Spinal cord (tissue), 10 donors: ENCODE data around the gene CHN1. TPM values are rescaled to one million over a fixed set of nuclear protein-coding genes. Genes with fewer than 3 reads are reported as not detected.

Source experiments
- DNase-seq, 6 donors: peaks; one replicate each; pipeline versions ENCODE4 v3.0.0 to v3.0.0-alpha.2; 2013 to 2015; ENCODE audit warnings: low spot score in 6 of 6, low read depth in 4 of 6
- H3K27ac ChIP-seq: one replicate; pipeline ENCODE4 v1.5.1; 2013; ENCODE audit warnings: low read depth, low read length, control low read depth
- H3K27me3 ChIP-seq: one replicate; pipeline ENCODE4 v1.6.1; 2013; ENCODE audit warnings: low read length; ENCODE audit not compliant: control insufficient read depth, insufficient read depth
- H3K36me3 ChIP-seq: one replicate; pipeline ENCODE4 v1.6.1; 2013; ENCODE audit warnings: low read length; ENCODE audit not compliant: control insufficient read depth, insufficient read depth
- H3K4me1 ChIP-seq: one replicate; pipeline ENCODE4 v1.6.1; 2013; ENCODE audit warnings: low read length; ENCODE audit not compliant: control insufficient read depth, insufficient read depth
- H3K4me3 ChIP-seq: one replicate; pipeline ENCODE4 v1.5.1; 2013; ENCODE audit warnings: low read depth, low read length, control low read depth
- H3K9me3 ChIP-seq: one replicate; pipeline ENCODE4 v1.6.1; 2013; ENCODE audit warnings: low read length; ENCODE audit not compliant: control insufficient read depth, insufficient read depth
- WGBS: methylation state at CpG from one replicate; pipeline ENCODE4 v1.1.5; 2013; ENCODE audit warnings: missing lambda C conversion rate; ENCODE audit not compliant: insufficient coverage; 5-methylcytosine and 5-hydroxymethylcytosine counted together
- polyA plus RNA-seq, 2 donors: library from polyadenylated mRNA; unstranded; fragments of 120-200 nt; gene quantifications; one replicate each; pipeline ENCODE4 v1.2.1, GENCODE V29; 2013; ENCODE audit not compliant: insufficient read length in 2 of 2
- total RNA-seq, 2 donors: library from RNA; depleted of rRNA in 1 of 2; stranded (reverse); fragments of 120-200 nt in 1 of 2; fragments of >200 nt in 1 of 2; gene quantifications; one replicate each; pipeline versions ENCODE4 v1.2.3 to v1.2.4, GENCODE V29; 2013 to 2014
- donor health status: healthy.

CHN1 gene
- total and polyA plus RNA-seq, 4 donors: 56.9 to 72.4 (median 64.0) TPM

DNA sequence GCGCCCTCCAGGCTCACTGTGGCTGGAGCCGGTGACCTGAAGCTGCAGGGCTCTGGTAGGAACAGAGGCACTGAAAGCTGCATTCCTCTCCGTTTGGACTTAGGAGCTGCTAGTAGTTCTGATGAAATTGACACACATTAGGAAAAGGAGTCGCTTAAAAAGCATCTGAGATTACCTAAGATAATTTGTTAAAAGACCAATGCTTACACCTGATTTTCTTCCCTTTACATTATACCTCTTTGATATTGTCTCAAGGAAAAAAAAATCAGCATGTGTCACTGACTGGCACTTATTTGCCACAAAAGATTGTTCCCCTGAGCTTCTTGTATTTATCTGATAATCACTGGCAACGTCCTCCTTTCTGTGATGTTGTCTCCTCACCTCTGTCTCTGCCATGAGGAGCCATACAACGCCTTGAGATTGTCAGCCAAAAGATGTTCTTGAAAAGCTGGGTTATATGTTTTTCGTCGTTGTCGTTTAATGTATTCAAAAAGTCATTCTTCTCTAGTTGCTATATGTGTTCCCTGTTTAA, 618 bp upstream of the CHN1 start:
- DNase-seq: peak in 3 of 6 donors; percentile 47 to 74 (median 62)
- Histone ChIP-seq H3K4me1 (peaks cover 3% of the 10 kb centered on the region), H3K27ac (peak overlapping the region; percentile 63), H3K36me3 (no peaks in the 10 kb centered on the region), H3K9me3 (no peaks in the 10 kb centered on the region), H3K27me3 (peaks cover 8% of the 10 kb centered on the region), H3K4me3 (peak overlapping the region; percentile 45)
- WGBS: 0% methylated on average over 3 of the region's 9 CpGs

DNA sequence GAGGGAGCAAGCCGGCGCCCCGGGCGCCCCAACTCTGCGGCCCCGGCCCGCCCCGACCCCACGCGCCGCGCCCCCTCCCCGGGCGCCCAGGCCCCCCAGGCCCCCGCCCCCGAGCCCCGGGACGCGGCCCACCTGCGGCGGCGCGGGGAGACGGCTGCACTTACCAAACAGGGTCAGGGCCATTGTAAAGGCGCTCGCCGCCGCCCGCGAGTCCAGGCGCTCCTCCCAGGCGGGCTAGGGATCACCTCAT, 526 bp downstream of the CHN1 start:
- Histone ChIP-seq H3K27ac (peak overlapping the region; percentile 62), H3K27me3 (peaks cover 8% of the 10 kb centered on the region), H3K36me3 (no peaks in the 10 kb centered on the region), H3K4me3 (peak overlapping the region; percentile 45), H3K9me3 (no peaks in the 10 kb centered on the region), H3K4me1 (peaks cover 3% of the 10 kb centered on the region)
- 0% methylated on average over 25 of the region's 32 CpGs for WGBS
- no peak for DNase-seq

- DNase-seq: peak in 2 of 6 donors; percentile 65 to 66
- Histone ChIP-seq H3K27me3 (peaks cover 8% of the 10 kb centered on the region), H3K36me3 (no peaks in the 10 kb centered on the region), H3K27ac (peak overlapping the region; percentile 62), H3K9me3 (no peaks in the 10 kb centered on the region), H3K4me1 (peaks cover 3% of the 10 kb centered on the region), H3K4me3 (peak overlapping the region; percentile 45)
- WGBS: 0% methylated on average over 11 of the region's 16 CpGs
Observed at GRCh38 chr2:175003875-175004729, 1.1 kb downstream of the CHN1 start.

- H3K36me3 ChIP-seq: no peaks in the 10 kb centered on the region
- H3K27ac ChIP-seq: no peak overlapping the region
- 71% methylated on average over 1 of the region's 3 CpGs for WGBS
- no peaks in the 10 kb centered on the region for H3K9me3 ChIP-seq
- peaks cover 6% of the 10 kb centered on the region for H3K27me3 ChIP-seq
- peak overlapping the region; percentile 0 for H3K4me3 ChIP-seq
- peaks cover 6% of the 10 kb centered on the region for H3K4me1 ChIP-seq
- no peak for DNase-seq
Observed at GRCh38 chr2:175002547-175003274, 2.5 kb downstream of the CHN1 start.

DNA sequence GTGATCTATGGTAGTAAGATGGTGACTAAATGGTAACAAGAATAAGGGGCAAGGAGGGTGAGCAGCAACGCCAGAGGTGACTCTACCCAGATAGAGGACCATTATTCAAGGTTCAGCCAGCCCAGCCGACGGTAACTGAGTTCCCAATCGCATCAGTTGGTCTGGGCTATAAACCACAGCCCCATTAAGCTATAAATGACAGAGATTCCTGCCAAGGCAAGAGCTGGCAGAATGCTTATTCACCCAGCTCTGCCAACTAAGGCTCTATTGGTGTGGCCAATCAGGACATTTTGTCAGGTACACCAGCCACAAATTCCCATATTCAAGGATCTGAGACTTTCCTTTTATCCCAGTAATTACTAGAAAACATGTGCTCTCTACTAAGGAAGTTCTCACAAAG, 3.6 kb downstream of the CHN1 start:
- no peak overlapping the region for H3K4me3 ChIP-seq
- peak in 2 of 6 donors; percentile 71 to 72 for DNase-seq
- 39% methylated on average over 4 of the region's 4 CpGs for WGBS
- H3K27me3 ChIP-seq: no peaks in the 10 kb centered on the region
- no peaks in the 10 kb centered on the region for H3K36me3 ChIP-seq
- no peaks in the 10 kb centered on the region for H3K9me3 ChIP-seq
- peaks cover 6% of the 10 kb centered on the region for H3K4me1 ChIP-seq
- no peak overlapping the region for H3K27ac ChIP-seq

DNA sequence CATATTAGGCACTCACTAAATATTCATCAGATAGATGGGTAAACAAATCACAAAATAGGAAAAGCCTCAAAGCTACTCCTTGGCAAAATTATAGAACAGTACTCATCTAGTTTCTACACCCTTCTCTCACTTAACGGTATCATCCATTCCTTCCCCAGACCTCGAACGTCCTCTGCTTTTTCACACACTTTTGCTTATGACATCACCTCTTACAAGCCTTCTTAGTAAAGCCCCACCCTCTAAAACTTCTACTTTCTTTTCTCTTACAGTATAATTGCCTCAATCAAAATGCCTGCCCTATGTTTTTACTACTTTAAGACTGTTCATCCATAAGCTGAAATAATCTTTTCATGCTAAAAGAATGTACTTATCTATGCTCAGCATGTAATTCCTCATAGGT, 8.1 kb downstream of the CHN1 start:
- Histone ChIP-seq H3K27ac (no peak overlapping the region), H3K9me3 (no peaks in the 10 kb centered on the region), H3K4me3 (no peak overlapping the region), H3K36me3 (no peaks in the 10 kb centered on the region), H3K4me1 (peaks cover 3% of the 10 kb centered on the region), H3K27me3 (no peaks in the 10 kb centered on the region)
- WGBS: 58% methylated on average over 3 of the region's 3 CpGs
- no peak for DNase-seq

DNA sequence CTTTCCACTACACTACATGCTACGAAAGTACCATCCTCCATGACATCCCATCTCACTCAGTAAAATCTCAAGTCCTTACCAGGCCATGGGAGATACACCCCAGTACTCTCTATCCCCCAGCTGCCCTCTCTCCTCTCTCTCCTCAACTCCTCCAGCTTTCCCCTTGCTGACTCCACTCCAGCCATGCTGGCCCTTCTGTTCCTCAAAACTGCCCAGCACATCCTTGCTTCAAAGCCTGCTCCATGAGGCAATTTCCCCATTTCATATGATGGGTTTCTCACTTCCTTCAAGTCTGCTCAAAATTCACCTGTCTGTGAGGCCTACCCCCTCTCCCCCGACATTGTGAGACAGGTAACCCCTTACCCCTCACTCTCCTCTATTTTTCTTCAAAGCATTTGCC, 8.6 kb downstream of the CHN1 start:
- Histone ChIP-seq H3K4me1 (peaks cover 3% of the 10 kb centered on the region), H3K9me3 (no peaks in the 10 kb centered on the region), H3K36me3 (no peaks in the 10 kb centered on the region), H3K4me3 (no peak overlapping the region), H3K27me3 (no peaks in the 10 kb centered on the region), H3K27ac (no peak overlapping the region)
- DNase-seq: no peak
- WGBS: 97% methylated on average over 2 of the region's 2 CpGs

DNA sequence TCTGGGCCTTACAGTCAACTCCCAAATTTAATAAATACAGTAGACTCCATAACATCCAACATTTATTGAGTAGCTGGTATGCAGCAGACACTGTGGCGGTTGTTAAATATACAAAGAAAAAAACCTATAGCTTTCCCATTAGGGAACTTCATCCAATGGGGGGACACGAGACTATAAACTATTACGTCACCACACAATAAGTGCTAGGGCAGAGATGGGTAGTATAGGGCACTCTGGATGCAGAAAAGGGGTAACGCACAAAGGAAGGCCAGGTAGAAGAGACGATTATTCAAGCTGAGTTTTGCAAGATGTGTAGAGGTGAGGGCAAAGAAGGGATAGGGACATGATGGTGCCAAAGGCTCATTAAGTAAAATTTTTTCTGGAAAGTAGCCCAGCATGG, 10.8 kb downstream of the CHN1 start:
- H3K27ac ChIP-seq: no peak overlapping the region
- H3K4me1 ChIP-seq: peaks cover 3% of the 10 kb centered on the region
- H3K27me3 ChIP-seq: no peaks in the 10 kb centered on the region
- DNase-seq: no peak
- no peaks in the 10 kb centered on the region for H3K9me3 ChIP-seq
- no peak overlapping the region for H3K4me3 ChIP-seq
- no peaks in the 10 kb centered on the region for H3K36me3 ChIP-seq
- WGBS: 94% methylated on average over 2 of the region's 5 CpGs

DNA sequence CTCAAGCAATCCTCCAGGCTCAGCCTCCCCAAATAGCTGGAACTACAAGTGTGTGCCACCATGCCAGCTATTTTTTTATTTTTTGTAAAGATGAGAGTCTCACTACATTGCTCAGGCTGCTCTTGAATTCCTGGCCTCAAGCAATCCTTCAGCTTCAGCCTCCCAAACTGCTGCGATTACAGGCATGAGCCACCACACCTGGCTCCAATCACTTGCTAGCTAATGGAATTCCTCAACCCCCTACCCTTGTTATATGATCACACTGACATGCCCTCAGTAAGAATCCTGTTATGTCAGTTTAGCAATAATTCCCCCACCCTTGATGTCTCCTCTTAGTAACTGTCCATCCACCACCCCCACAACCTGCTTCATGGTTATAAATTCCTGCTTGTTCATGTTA, 12.3 kb downstream of the CHN1 start:
- Histone ChIP-seq H3K4me1 (no peaks in the 10 kb centered on the region), H3K27me3 (no peaks in the 10 kb centered on the region), H3K36me3 (no peaks in the 10 kb centered on the region), H3K27ac (no peak overlapping the region), H3K9me3 (no peaks in the 10 kb centered on the region), H3K4me3 (no peak overlapping the region)
- WGBS: 100% methylated on average over 1 of the region's 1 CpG
- DNase-seq: no peak
